ENCODE data around the gene VANGL1. TPM values are rescaled to one million over a fixed set of nuclear protein-coding genes. Genes with fewer than 3 reads are reported as not detected.

The VANGL1 gene
- total RNA-seq, 2 experiments from 2014 or later: 1.9 to 2.7 TPM

GRCh38 chr1:115706587-115707425 lies 65.0 kb downstream of the VANGL1 start:
- ATAC-seq: peak; percentile 51
- intact Hi-C loops (cut with micrococcal nuclease): loop anchor here (10.0 kb wide), 1 partner anchor 92 kb away; no protein-coding TSS in a partner anchor
- H3K27ac Mint-ChIP-seq: no peak overlapping the region
- POLR2A ChIA-PET: interaction anchor here (1.1 kb wide), 1 partner anchor 18 kb away, joined by 3 read pairs; no protein-coding TSS in a partner anchor
- peak; percentile 10 for DNase-seq
- CTCF ChIA-PET: interaction anchor here (0.6 to 3.3 kb wide), 54 partner anchors 10 to 569 kb away, joined by 3 to 40 read pairs (median 4); partner anchors contain the start of gene VANGL1
- H3K27me3 Mint-ChIP-seq: peaks cover 6% of the 10 kb centered on the region
- no peaks in the 10 kb centered on the region for H3K4me1 Mint-ChIP-seq (ENCODE audit: low read depth)
- no peak overlapping the region for H3K4me3 Mint-ChIP-seq
- peak; percentile 80 for TF ChIP-seq CTCF (IDR thresholded peaks at IDR 0.05)
- H3K9me3 Mint-ChIP-seq: no peaks in the 10 kb centered on the region
- no peaks in the 10 kb centered on the region for H3K36me3 Mint-ChIP-seq (ENCODE audit: low read depth)

DNA sequence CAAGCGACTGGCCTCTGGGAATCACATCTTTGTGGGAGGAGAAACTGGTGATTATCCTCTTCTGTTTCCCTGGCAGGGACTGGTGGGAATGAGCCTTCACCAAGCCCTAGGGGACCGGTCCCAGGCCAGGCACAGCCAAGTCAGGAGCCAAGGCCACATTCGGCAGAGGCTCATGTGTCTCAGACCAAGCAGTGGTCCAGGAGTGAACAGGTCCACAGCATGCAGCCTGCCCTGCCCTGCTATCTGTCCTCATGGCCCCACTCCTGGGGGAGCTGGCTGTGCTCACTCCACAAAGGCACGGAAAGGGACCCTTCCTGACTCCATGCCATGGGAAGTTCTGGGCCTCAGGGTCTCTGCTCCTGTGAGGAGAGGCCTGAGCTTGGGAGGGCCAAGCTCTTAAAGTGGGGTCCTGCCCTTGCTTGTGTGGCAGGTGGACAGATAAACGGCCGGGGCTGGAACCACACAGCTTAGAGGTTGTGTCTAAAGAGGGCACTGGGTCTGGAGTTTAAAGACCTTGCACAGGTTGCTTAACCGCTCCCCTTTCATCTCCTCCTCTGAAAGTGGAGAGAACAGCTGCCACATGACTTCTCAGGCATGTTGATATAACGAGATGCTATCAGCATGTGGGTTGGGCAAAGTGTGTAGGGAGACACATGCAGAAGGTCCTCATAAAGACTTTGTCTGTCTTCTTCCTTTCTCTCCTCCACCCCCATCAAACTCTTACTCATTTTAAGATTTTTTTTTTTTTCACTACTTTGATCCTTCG lies 69.3 kb downstream of the VANGL1 start:
- TF ChIP-seq CTCF (IDR thresholded peaks at IDR 0.05): no peak
- H3K4me1 Mint-ChIP-seq (ENCODE audit: low read depth): no peaks in the 10 kb centered on the region
- H3K4me3 Mint-ChIP-seq: no peak overlapping the region
- ATAC-seq (no peak), DNase-seq (no peak)
- H3K36me3 Mint-ChIP-seq (ENCODE audit: low read depth): no peaks in the 10 kb centered on the region
- H3K27ac Mint-ChIP-seq: no peak overlapping the region
- POLR2A ChIA-PET: no interaction called here
- H3K27me3 Mint-ChIP-seq: peaks cover 6% of the 10 kb centered on the region
- H3K9me3 Mint-ChIP-seq: no peaks in the 10 kb centered on the region
- CTCF ChIA-PET: no interaction called here
- intact Hi-C loops (cut with micrococcal nuclease): no loop called here

- no peak for TF ChIP-seq CTCF (IDR thresholded peaks at IDR 0.05)
- Mint-ChIP-seq H3K9me3 (no peaks in the 10 kb centered on the region), H3K4me1 (ENCODE audit: low read depth) (no peaks in the 10 kb centered on the region), H3K27me3 (peaks cover 9% of the 10 kb centered on the region), H3K36me3 (ENCODE audit: low read depth) (no peaks in the 10 kb centered on the region), H3K4me3 (no peak overlapping the region), H3K27ac (no peak overlapping the region)
- intact Hi-C loops (cut with micrococcal nuclease): no loop called here
- CTCF ChIA-PET: no interaction called here
- ATAC-seq: no peak
- POLR2A ChIA-PET: no interaction called here
- no peak for DNase-seq
Observed at GRCh38 chr1:115712911-115713609, 71.3 kb downstream of the VANGL1 start.

GRCh38 chr1:115713906-115714305 lies 72.1 kb downstream of the VANGL1 start:
- CTCF ChIA-PET: no interaction called here
- peaks cover 9% of the 10 kb centered on the region for H3K27me3 Mint-ChIP-seq
- POLR2A ChIA-PET: no interaction called here
- no peak overlapping the region for H3K4me3 Mint-ChIP-seq
- H3K27ac Mint-ChIP-seq: no peak overlapping the region
- no peak for ATAC-seq
- TF ChIP-seq CTCF (IDR thresholded peaks at IDR 0.05): no peak
- intact Hi-C loops (cut with micrococcal nuclease): no loop called here
- no peaks in the 10 kb centered on the region for H3K9me3 Mint-ChIP-seq
- H3K4me1 Mint-ChIP-seq (ENCODE audit: low read depth): no peaks in the 10 kb centered on the region
- no peak for DNase-seq
- H3K36me3 Mint-ChIP-seq (ENCODE audit: low read depth): no peaks in the 10 kb centered on the region
